GM12873 (cell line): ENCODE measurements around the gene GALNS.

Experiments used
- CTCF ChIP-seq: IDR thresholded peaks from 2 replicates; pipeline ENCODE4 v1.5.1; 2012; ENCODE audit warnings: low read depth, mild to moderate bottlenecking, moderate library complexity, low read length, control low read depth; ENCODE audit not compliant: insufficient read depth; ENCODE audit errors: missing control alignments

Gene GALNS

GRCh38 chr16:88885693-88886280 lies 29.0 kb upstream of the GALNS start:
- TF ChIP-seq CTCF, result no peak

- TF ChIP-seq CTCF, result no peak
Measured at GRCh38 chr16:88884569-88885271, 28.0 kb upstream of the GALNS start.

GRCh38 chr16:88883946-88884345 lies 27.2 kb upstream of the GALNS start:
- no peak for TF ChIP-seq CTCF

GRCh38 chr16:88883117-88883895 lies 26.6 kb upstream of the GALNS start:
- TF ChIP-seq CTCF, result no peak

- TF ChIP-seq CTCF, result no peak
Measured at GRCh38 chr16:88882358-88883030, 25.7 kb upstream of the GALNS start.

- TF ChIP-seq CTCF, result no peak
Measured at GRCh38 chr16:88881675-88882357, 25.1 kb upstream of the GALNS start.
